Right lobe of liver (tissue), 4 donors: ENCODE measurements around the gene UBAC2.

Experiments
- CTCF ChIP-seq, 4 donors: fragments of 200-600 bp in 3 of 4; fragments of 450-650 bp in 1 of 4; IDR thresholded peaks; one replicate each; pipeline versions ENCODE4 v1.5.1 to v1.8.0; 2016 to 2022; ENCODE audit warnings: antibody characterized with exemption in 4 of 4, mild to moderate bottlenecking in 2 of 4
- POLR2A ChIP-seq: fragments of 450-650 bp; IDR thresholded peaks from one replicate; pipeline ENCODE4 v1.6.1; 2017; ENCODE audit warnings: antibody characterized with exemption, mild to moderate bottlenecking
- donor health status: DM: no; HTN: no; CAD: no.
- donor health status: DM: no; HTN: no; CAD: no.
- donor health status: DM: no; HTN: yes; CAD: no.

- TF ChIP-seq POLR2A (no peak), CTCF (IDR thresholded peaks at IDR 0.05) (no peak)
Observed at GRCh38 chr13:99415851-99416331, 215.2 kb downstream of the UBAC2 start.
